MM.1S (cell line): ENCODE results near the gene PFDN1.

Source experiments
- DNase-seq: peaks from one replicate; pipeline ENCODE4 v3.0.0-alpha.2; 2015
- H2AFZ ChIP-seq: fragments of 300-600 bp; sonication (generic); 2 replicates; pipeline ENCODE4 v1.6.0; 2016; ENCODE audit warnings: antibody characterized with exemption, low read length
- H3F3A ChIP-seq: fragments of 300-600 bp; sonication (generic); 2 replicates; pipeline ENCODE4 v1.6.1; 2016; ENCODE audit warnings: mild to moderate bottlenecking, antibody characterized with exemption, low read length, moderate library complexity, mixed read lengths; ENCODE audit not compliant: insufficient read depth
- H3K27ac ChIP-seq: fragments of 300-600 bp; sonication (generic); 2 replicates; pipeline ENCODE4 v1.5.1; 2016; ENCODE audit warnings: mild to moderate bottlenecking, low read length
- H3K27me3 ChIP-seq: fragments of 300-600 bp; sonication (generic); replicated peaks from 2 replicates; pipeline ENCODE4 v1.6.0; 2016; ENCODE audit warnings: low read length; ENCODE audit not compliant: insufficient read depth
- H3K36me3 ChIP-seq: fragments of 300-600 bp; sonication (generic); replicated peaks from 2 replicates; pipeline ENCODE4 v1.6.1; 2016; ENCODE audit warnings: mild to moderate bottlenecking, low read length, mixed read lengths; ENCODE audit not compliant: insufficient read depth
- H3K4me1 ChIP-seq: fragments of 300-600 bp; sonication (generic); 2 replicates; pipeline ENCODE4 v1.6.1; 2016; ENCODE audit warnings: low read length, mixed read lengths
- H3K4me2 ChIP-seq: fragments of 300-600 bp; sonication (generic); 2 replicates; pipeline ENCODE4 v1.6.0; 2016; ENCODE audit warnings: low read depth, low read length
- H3K4me3 ChIP-seq: fragments of 300-600 bp; sonication (generic); 2 replicates; pipeline ENCODE4 v1.5.1; 2016; ENCODE audit warnings: low read length, mixed read lengths
- H3K79me2 ChIP-seq: fragments of 300-600 bp; sonication (generic); 2 replicates; pipeline ENCODE4 v1.6.1; 2016; ENCODE audit warnings: mixed run types, low read length, mixed read lengths
- H3K9ac ChIP-seq: fragments of 300-600 bp; sonication (generic); 2 replicates; pipeline ENCODE4 v1.6.1; 2016; ENCODE audit warnings: low read length, mixed read lengths
- H3K9me2 ChIP-seq: fragments of 300-600 bp; sonication (generic); replicated peaks from 2 replicates; pipeline ENCODE4 v1.6.1; 2016; ENCODE audit warnings: mild to moderate bottlenecking, low read length, mixed read lengths; ENCODE audit not compliant: insufficient read depth
- H3K9me3 ChIP-seq: fragments of 300-600 bp; sonication (generic); replicated peaks from 2 replicates; pipeline ENCODE4 v1.6.1; 2016; ENCODE audit warnings: mild to moderate bottlenecking, low read length, mixed read lengths; ENCODE audit not compliant: insufficient read depth
- H4K20me1 ChIP-seq: fragments of 300-600 bp; sonication (generic); 2 replicates; pipeline ENCODE4 v1.6.1; 2016; ENCODE audit warnings: mild to moderate bottlenecking, low read length, moderate library complexity, mixed read lengths; ENCODE audit not compliant: insufficient read depth
- CTCF ChIP-seq: fragments of 300-600 bp; sonication (generic); IDR thresholded peaks from 2 replicates; pipeline ENCODE4 v1.5.1; 2016; ENCODE audit warnings: antibody characterized with exemption, low read length, mixed read lengths
- EZH2 ChIP-seq: fragments of 300-600 bp; sonication (generic); optimal IDR thresholded peaks from 2 replicates; pipeline ENCODE3; 2017; ENCODE audit warnings: low read depth, mild to moderate bottlenecking, antibody characterized with exemption, low read length, mixed read lengths
- EZH2phosphoT487 ChIP-seq: fragments of 300-600 bp; sonication (generic); IDR thresholded peaks from 2 replicates; pipeline ENCODE4 v1.6.1; 2018; ENCODE audit warnings: antibody characterized with exemption, low read length

PFDN1 gene

GRCh38 chr5:140249536-140249935 lies 53.4 kb downstream of the PFDN1 start:
- no peaks in the 10 kb centered on the region for H3K27me3 ChIP-seq
- no peak overlapping the region for H3K9ac ChIP-seq
- peak overlapping the region; percentile 12; the same call in 1 of the 2 replicates for H3K4me2 ChIP-seq
- TF ChIP-seq EZH2 = no peak
- no peak for TF ChIP-seq CTCF
- TF ChIP-seq EZH2phosphoT487 = no peak
- H3F3A ChIP-seq = peaks cover 28% of the 10 kb centered on the region
- H3K4me3 ChIP-seq = no peak overlapping the region
- peaks cover 44% of the 10 kb centered on the region for H3K4me1 ChIP-seq
- H4K20me1 ChIP-seq = no peaks in the 10 kb centered on the region
- no peaks in the 10 kb centered on the region for H3K9me3 ChIP-seq
- H3K27ac ChIP-seq = peak overlapping the region; percentile 28; the same call in 1 of the 2 replicates
- no peak overlapping the region for H2AFZ ChIP-seq
- peaks cover 53% of the 10 kb centered on the region for H3K79me2 ChIP-seq
- H3K9me2 ChIP-seq = no peaks in the 10 kb centered on the region
- peak; percentile 70 for DNase-seq
- H3K36me3 ChIP-seq = no peaks in the 10 kb centered on the region

DNA sequence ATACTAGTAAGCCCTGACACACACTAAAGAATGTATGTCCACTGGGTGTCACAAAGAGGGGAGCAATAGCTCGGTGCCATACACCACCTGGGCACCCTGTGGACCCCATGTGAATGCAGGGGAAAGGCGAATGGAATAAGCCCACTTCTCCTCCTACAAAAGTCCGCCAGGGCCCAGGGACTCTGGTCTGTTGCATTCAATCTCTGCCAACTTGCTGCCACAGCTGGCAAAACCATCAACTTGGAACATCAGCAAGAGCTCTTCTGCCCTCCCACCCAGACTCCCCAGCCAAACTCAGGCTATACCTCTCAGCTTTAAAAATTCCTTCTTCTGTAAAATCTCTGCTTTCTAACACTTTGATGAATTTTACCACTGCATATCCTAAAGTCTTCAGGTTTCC lies 54.5 kb downstream of the PFDN1 start:
- Histone ChIP-seq H3K79me2 (peaks cover 43% of the 10 kb centered on the region), H3K27me3 (no peaks in the 10 kb centered on the region), H3K9me3 (no peaks in the 10 kb centered on the region), H3F3A (peaks cover 28% of the 10 kb centered on the region), H3K27ac (no peak overlapping the region), H3K4me3 (no peak overlapping the region), H4K20me1 (no peaks in the 10 kb centered on the region), H3K9me2 (no peaks in the 10 kb centered on the region), H3K36me3 (no peaks in the 10 kb centered on the region), H3K4me2 (no peak overlapping the region), H2AFZ (no peak overlapping the region), H3K4me1 (peaks cover 44% of the 10 kb centered on the region), H3K9ac (no peak overlapping the region)
- no peak for TF ChIP-seq CTCF
- TF ChIP-seq EZH2 = no peak
- no peak for TF ChIP-seq EZH2phosphoT487
- no peak for DNase-seq

DNA sequence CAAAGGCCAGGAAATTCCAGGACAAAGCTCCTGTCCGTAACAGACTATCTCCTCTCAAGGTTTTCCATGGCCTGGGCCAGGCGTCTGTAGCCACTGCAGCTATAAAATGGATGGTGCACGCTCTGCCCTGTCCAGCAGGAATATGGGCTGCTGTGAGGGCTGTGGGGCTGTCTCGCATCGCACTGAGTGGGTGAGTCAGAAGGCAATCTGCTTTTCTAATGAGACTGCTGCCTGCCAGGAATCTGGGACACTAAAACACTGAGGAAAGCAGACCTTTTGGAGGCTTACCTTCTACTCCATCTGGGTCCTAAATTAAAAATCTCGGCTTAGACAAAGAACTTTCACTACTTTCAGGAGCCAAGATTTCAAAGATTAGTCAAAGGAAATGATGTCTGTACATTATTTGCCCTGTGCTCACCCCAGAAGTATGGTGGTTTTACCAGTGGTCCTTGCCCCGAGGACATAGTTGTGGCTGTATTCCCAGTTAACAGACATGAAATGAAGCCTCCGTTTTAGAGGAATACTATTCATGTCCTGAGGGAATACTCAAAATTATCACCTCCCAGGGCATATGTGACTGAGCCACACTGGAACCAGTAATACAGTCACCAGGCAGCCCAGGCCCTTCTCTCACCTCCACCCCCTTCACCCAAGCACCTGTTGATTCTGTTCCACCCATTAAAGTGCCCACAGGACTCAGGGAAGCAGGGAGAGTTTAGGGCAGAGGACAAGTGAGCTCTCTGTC lies 56.4 kb downstream of the PFDN1 start:
- DNase-seq = no peak
- H3K4me3 ChIP-seq = no peak overlapping the region
- H3K79me2 ChIP-seq = peaks cover 28% of the 10 kb centered on the region
- no peaks in the 10 kb centered on the region for H3K36me3 ChIP-seq
- no peaks in the 10 kb centered on the region for H3K9me2 ChIP-seq
- peaks cover 28% of the 10 kb centered on the region for H3K4me1 ChIP-seq
- no peaks in the 10 kb centered on the region for H3K9me3 ChIP-seq
- peaks cover 17% of the 10 kb centered on the region for H3F3A ChIP-seq
- H2AFZ ChIP-seq = no peak overlapping the region
- no peak overlapping the region for H3K9ac ChIP-seq
- H3K27me3 ChIP-seq = no peaks in the 10 kb centered on the region
- H3K4me2 ChIP-seq = no peak overlapping the region
- TF ChIP-seq CTCF (no peak), EZH2phosphoT487 (no peak), EZH2 (no peak)
- no peak overlapping the region for H3K27ac ChIP-seq
- H4K20me1 ChIP-seq = no peaks in the 10 kb centered on the region
